ENCODE measurements around the gene WLS. TPM values are rescaled to one million over a fixed set of nuclear protein-coding genes. Genes with fewer than 3 reads are reported as not detected.

Gene WLS
- total and polyA plus RNA-seq, 7 donors = 12.6 to 188 (median 99.2) TPM

- TF ChIP-seq EP300 (IDR thresholded peaks at IDR 0.05) (no peak), POLR2A (IDR thresholded peaks at IDR 0.05) (no peak), POLR2AphosphoS5 (IDR thresholded peaks at IDR 0.05) (no peak)
- H3K9me3 ChIP-seq = no peaks in the 10 kb centered on the region
- WGBS, 2 donors = 54 to 76% methylated on average over 4 of the region's 4 CpGs
- H3K4me1 ChIP-seq = peaks cover 0 to 39% (median 33%) of the 10 kb centered on the region in 4 donors
- H3K27me3 ChIP-seq = no peaks in the 10 kb centered on the region
- peaks cover 5 to 76% (median 20%) of the 10 kb centered on the region in 4 donors for H3K36me3 ChIP-seq
- H3K4me3 ChIP-seq = no peak overlapping the region
- peak overlapping the region; percentile 36 to 85 (median 78) for H3K27ac ChIP-seq
- DNase-seq = no peak
- intact Hi-C loops (cut with DNase I) = loop anchor here (5.0 kb wide), 1 partner anchor 92 kb away; the partner anchor contains the start of gene WLS
Observed at GRCh38 chr1:68140536-68140935, 91.8 kb downstream of the WLS start.

GRCh38 chr1:68136187-68136586 lies 96.1 kb downstream of the WLS start:
- 94 to 95% methylated on average over 2 of the region's 2 CpGs for WGBS, 2 donors
- no peak for TF ChIP-seq POLR2AphosphoS5 (IDR thresholded peaks at IDR 0.05)
- no peak for TF ChIP-seq CTCF (IDR thresholded peaks at IDR 0.05)
- TF ChIP-seq POLR2A (IDR thresholded peaks at IDR 0.05) = no peak
- TF ChIP-seq EP300 (IDR thresholded peaks at IDR 0.05) = no peak
- H3K9me3 ChIP-seq = no peaks in the 10 kb centered on the region
- no peaks in the 10 kb centered on the region for H3K27me3 ChIP-seq
- intact Hi-C loops (cut with DNase I) = no loop called here
- H3K36me3 ChIP-seq = peaks cover 5 to 87% (median 22%) of the 10 kb centered on the region in 4 donors
- H3K4me1 ChIP-seq = peaks cover 0 to 14% (median 9%) of the 10 kb centered on the region in 4 donors
- no peak for DNase-seq
- no peak overlapping the region for H3K27ac ChIP-seq
- no peak overlapping the region for H3K4me3 ChIP-seq

- intact Hi-C loops (cut with DNase I) = no loop called here
- 94 to 96% methylated on average over 8 of the region's 8 CpGs for WGBS, 2 donors
Observed at GRCh38 chr1:68132426-68133130, 99.7 kb downstream of the WLS start.

GRCh38 chr1:68131261-68131660 lies 101.1 kb downstream of the WLS start:
- H3K36me3 ChIP-seq = peaks cover 2 to 69% (median 20%) of the 10 kb centered on the region in 4 donors
- no peak for TF ChIP-seq POLR2A (IDR thresholded peaks at IDR 0.05)
- TF ChIP-seq EP300 (IDR thresholded peaks at IDR 0.05) = no peak
- TF ChIP-seq POLR2AphosphoS5 (IDR thresholded peaks at IDR 0.05) = no peak
- no peaks in the 10 kb centered on the region for H3K9me3 ChIP-seq
- H3K27me3 ChIP-seq = no peaks in the 10 kb centered on the region
- intact Hi-C loops (cut with DNase I) = no loop called here
- WGBS, 2 donors = 92 to 97% methylated on average over 3 of the region's 3 CpGs
- peak overlapping the region in 1 of 4 donors; percentile 33 for H3K27ac ChIP-seq
- H3K4me1 ChIP-seq = peaks cover 0 to 31% (median 25%) of the 10 kb centered on the region in 4 donors
- H3K4me3 ChIP-seq = no peak overlapping the region
- DNase-seq = no peak

More at GRCh38 chr1:68132426-68133130, 99.7 kb downstream of the WLS start:
- Histone ChIP-seq H3K4me1 (peaks cover 0 to 34% (median 25%) of the 10 kb centered on the region in 4 donors), H3K4me3 (no peak overlapping the region), H3K27ac (peak overlapping the region in 2 of 4 donors; percentile 33 to 34), H3K27me3 (no peaks in the 10 kb centered on the region), H3K9me3 (no peaks in the 10 kb centered on the region), H3K36me3 (peaks cover 0 to 69% (median 23%) of the 10 kb centered on the region in 4 donors)
- TF ChIP-seq POLR2A (IDR thresholded peaks at IDR 0.05) = no peak
- no peak for TF ChIP-seq POLR2AphosphoS5 (IDR thresholded peaks at IDR 0.05)
- no peak for TF ChIP-seq CTCF (IDR thresholded peaks at IDR 0.05)
- TF ChIP-seq EP300 (IDR thresholded peaks at IDR 0.05) = no peak
- no peak for DNase-seq

GRCh38 chr1:68129536-68130250 lies 102.6 kb downstream of the WLS start:
- Histone ChIP-seq H3K36me3 (peaks cover 0 to 71% (median 27%) of the 10 kb centered on the region in 4 donors), H3K27me3 (no peaks in the 10 kb centered on the region), H3K4me3 (no peak overlapping the region), H3K4me1 (peaks cover 0 to 31% (median 25%) of the 10 kb centered on the region in 4 donors), H3K9me3 (no peaks in the 10 kb centered on the region), H3K27ac (peak overlapping the region; percentile 35 to 74 (median 69))
- TF ChIP-seq POLR2AphosphoS5 (IDR thresholded peaks at IDR 0.05) = no peak
- no peak for TF ChIP-seq EP300 (IDR thresholded peaks at IDR 0.05)
- TF ChIP-seq POLR2A (IDR thresholded peaks at IDR 0.05) = no peak
- TF ChIP-seq CTCF (IDR thresholded peaks at IDR 0.05) = no peak
- WGBS, 2 donors = 87% methylated on average over 6 of the region's 6 CpGs
- intact Hi-C loops (cut with DNase I) = no loop called here
- DNase-seq = no peak
